T-helper 22 cell (primary cell): ENCODE data around the gene DUOX2.
"Not testable (repeated sequence)": the region's sequence is repeated elsewhere in the genome, so short reads cannot be mapped to it uniquely, and the experiment has no call there.

Experiments
- DNase-seq: peaks from one replicate; pipeline ENCODE4 v3.0.0-alpha.2; 2020; ENCODE audit warnings: low read depth

Gene DUOX2

GRCh38 chr15:45100884-45101625 lies 12.9 kb downstream of the DUOX2 start:
- no peak for DNase-seq

DNA sequence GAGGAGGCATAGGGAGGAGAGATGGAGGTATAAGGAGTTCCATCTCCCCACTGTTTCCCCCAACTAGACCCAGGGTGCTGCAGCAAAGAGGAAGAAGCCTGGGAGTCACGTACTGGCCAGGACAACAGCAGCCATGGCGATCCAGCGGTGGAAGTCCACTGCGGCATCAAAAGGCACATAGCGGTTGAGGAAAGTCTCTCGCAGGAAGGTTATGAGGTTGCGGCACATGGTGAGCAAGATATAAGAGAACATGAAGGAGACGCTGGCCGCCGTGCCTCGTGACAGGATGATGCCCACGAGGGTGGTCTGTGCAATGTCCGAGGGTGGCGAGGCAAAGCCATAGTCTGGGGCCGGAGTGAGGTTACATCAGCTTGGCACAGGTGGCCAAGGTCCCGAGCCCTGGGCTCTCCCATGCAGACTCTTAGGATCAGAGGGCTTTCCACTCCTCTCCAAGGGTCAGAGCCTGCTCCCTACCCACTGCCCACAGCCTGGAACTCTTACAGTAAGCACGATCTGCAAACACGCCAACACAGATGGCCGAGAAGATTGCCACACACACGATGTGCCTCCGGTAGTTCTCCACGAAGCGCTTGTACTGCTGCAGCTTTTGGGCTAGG lies 14.3 kb downstream of the DUOX2 start:
- DNase-seq = no peak

DNA sequence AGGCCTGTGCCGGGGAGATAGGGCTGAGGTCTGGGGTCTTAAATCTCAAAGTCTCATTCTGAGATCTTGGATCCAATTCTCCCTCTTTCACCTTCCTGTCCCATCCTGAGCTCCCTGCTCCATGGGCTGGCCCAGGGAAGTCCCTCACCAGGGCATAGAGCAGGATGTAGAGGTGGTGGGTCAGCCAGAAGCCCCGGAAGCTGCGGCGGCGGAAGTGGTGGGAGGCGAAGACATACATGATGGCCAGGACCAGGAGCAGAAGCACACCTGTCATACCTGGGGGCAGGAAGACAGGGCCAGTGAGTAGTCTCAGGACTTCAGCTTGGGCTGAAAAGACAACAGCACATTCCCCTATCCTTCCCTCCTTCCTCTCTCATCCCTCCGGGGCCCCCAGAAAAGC lies 16.5 kb downstream of the DUOX2 start:
- no peak for DNase-seq

DNA sequence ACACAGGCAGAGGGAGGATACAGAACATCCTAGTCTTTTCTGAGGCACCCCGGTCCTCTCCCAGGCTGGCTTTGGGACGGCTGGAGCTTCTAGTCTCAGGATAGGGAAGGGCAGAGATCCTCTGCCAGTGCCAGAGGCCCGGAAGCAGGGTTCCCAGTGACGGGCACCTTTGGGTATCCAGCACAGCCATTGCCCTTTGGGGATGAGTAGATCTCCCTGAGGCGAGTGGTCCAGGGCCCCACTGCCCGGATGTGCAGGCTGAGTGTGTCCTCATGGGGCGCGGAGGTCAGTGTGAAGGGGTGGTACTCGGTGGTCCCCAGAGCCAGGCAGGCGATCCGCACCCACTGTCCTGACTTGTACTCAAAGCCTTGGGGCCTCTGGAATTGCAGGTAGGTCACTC lies 18.3 kb downstream of the DUOX2 start:
- DNase-seq = no peak

- no peak for DNase-seq
Observed at GRCh38 chr15:45094358-45094730, 19.6 kb downstream of the DUOX2 start.

GRCh38 chr15:45093622-45094357 lies 20.2 kb downstream of the DUOX2 start:
- no peak for DNase-seq

GRCh38 chr15:45093013-45093412 lies 21.0 kb downstream of the DUOX2 start:
- no peak for DNase-seq

GRCh38 chr15:45091576-45091975 lies 22.4 kb downstream of the DUOX2 start:
- no peak for DNase-seq

DNA sequence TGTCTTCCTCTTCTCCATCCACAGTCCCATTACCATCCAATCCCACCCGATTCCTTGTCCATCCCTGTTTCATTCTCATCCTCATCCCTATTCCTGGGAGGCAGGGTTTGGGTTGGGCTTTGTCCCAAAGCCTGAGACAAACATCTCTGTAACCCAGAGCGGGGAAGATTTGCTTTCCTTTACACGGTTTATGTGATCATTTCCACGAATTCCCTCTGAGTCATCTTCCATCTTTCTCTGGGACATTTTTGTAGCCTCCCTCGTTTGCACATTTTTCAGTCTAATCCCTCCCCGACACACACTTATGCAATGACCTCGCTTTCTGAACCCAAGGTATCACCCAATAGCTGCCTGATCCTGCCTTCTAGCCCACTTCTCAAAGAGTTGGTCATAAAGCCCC lies 22.8 kb downstream of the DUOX2 start:
- DNase-seq = no peak

- DNase-seq = no peak
Observed at GRCh38 chr15:45089712-45090373, 24.1 kb downstream of the DUOX2 start.

GRCh38 chr15:45088801-45089711 lies 24.9 kb downstream of the DUOX2 start:
- DNase-seq = no peak

DNA sequence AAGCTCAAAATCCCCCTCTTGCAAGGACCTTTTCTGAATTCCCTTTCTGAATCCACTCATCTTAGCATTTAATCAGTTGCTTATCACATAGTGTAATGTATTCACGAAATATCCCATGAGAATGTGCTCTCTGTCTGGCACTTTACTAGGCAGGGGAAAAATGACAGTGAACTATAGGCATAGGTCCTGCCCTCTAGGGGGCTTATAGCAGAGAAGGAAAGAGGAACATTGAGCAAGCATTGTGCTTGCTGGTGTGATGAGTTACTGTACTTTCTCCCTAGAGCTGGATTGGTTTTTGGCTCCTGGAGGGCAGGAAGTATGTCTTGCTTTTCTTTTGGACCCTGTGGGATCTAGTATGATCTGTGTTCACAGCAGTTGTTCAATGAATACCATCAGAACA lies 26.5 kb downstream of the DUOX2 start:
- DNase-seq = no peak

- no peak for DNase-seq
Observed at GRCh38 chr15:45084163-45084562, 29.8 kb downstream of the DUOX2 start.

GRCh38 chr15:45083223-45083622 lies 30.7 kb downstream of the DUOX2 start:
- no peak for DNase-seq

DNA sequence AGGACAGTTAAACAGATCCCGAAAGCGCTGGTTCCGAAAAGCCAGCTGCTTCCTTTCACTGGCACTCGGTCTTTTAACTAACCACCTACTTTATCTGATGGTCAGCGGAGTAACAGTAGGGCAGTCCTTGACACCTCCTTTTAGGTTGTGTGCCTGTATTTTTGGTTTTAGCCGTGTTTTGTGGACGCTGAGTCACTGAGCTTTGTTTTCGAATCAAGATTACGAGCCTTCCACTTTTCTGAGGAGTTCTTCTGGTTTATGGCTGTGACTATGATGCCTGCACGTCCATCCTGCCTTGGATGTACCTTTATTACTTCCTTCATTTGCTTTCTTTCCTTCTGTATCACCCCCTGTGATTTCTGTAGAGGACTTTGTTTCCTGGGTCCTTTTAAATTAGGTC lies 31.6 kb downstream of the DUOX2 start:
- not testable (repeated sequence) for DNase-seq

GRCh38 chr15:45080593-45080992 lies 33.4 kb downstream of the DUOX2 start:
- DNase-seq = not testable (repeated sequence)

- not testable (repeated sequence) for DNase-seq
Observed at GRCh38 chr15:45079628-45080246, 34.2 kb downstream of the DUOX2 start.

- not testable (repeated sequence) for DNase-seq
Observed at GRCh38 chr15:45079201-45079600, 34.8 kb downstream of the DUOX2 start.

DNA sequence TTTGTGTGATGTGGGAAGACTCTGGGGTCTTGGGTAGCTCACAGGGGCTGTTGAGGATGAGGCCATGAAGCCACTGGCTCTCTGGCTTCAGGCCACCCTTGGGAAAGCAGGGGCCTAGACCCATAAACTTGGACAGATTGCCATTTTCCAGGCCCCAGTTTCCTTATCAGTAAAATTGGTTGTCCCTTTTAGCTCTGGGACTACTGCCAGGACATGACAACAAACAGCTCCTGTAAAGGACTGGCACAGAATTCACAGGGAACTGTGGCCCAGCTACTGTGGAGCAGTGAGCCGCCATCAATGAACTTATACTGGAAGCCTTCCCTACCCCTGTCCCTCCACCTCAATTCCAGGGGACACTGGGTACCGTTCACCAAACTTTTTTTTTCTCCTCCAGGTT lies 36.6 kb downstream of the DUOX2 start:
- DNase-seq = not testable (repeated sequence)

DNA sequence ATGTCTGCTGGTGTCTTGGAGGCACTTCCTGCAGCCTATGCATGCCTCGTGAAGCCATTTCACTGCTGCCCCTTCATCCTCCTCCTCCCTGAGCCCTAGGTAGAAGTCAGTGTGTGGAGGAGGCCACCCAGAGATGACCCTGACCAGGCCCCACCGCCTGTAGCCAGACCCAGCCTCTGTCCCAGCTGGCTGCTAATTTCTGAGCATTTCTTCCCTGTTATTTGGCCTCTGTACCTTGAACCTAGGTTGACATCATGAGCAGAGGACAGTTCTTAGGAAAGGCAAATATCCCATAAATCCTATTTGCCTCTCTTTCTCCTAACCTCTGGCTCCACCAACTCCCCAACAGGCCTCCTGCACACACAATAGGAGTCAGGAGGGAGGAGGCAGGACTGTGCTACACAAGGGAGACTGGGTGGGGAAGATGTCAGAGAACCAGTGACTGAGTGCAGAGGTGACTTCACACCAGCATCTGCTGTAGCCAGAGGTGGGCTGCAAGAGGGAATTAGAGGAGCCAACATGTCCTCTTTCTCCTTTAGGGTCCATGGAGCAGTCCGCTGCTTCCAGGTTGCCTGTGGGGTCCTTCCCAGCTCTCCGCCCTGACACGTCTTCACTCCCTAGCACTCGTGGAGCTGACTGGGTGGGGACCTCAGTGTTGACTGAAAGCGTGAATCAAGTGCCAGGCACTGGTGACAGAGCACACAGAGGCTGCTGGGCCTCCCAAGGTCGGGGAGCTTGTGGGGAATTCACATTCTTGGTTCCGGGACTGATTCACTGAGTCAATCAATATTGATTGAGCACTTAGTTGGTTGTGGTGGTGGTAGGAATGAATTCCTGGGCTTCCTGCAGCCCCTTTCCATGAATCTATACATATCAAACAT lies 38.3 kb downstream of the DUOX2 start:
- DNase-seq = not testable (repeated sequence)
